Measurements from ENCODE around the gene PEX16. TPM values are rescaled to one million over a fixed set of nuclear protein-coding genes. Genes with fewer than 3 reads are reported as not detected.

Gene PEX16
- total and polyA plus RNA-seq, 9 of the 15 experiments (the other 6 are each of a cell fraction or from before 2014, with no cell fraction given) = 1.5 to 43.9 (median 14.6) TPM

GRCh38 chr11:45910623-45911022, 7.1 kb downstream of the PEX16 start (continued):
- TF ChIP-seq E2F8 (IDR thresholded peaks at IDR 0.05; ENCODE audit: low read depth, partially characterized antibody) = no peak
- no peak for TF ChIP-seq CTCF (IDR thresholded peaks at IDR 0.05 in 2 of 3, conservative IDR thresholded peaks at IDR 0.05 in 1 of 3; ENCODE audit: insufficient read depth in 2 of 3, low read depth in 1 of 3, low read length in 3 of 3)
- no peak for TF ChIP-seq KAT7 (CRISPR knock-in tag; IDR thresholded peaks at IDR 0.05; ENCODE audit: borderline replicate concordance)

Measured in K562 (cell line).